Glomerular endothelial cell (primary cell): Measurements from ENCODE around the gene SLC26A1. TPM values are rescaled to one million over a fixed set of nuclear protein-coding genes. Genes with fewer than 3 reads are reported as not detected.

Source experiments
- DNase-seq: peaks from one replicate; pipeline ENCODE4 v3.0.0-alpha.2; 2011; ENCODE audit warnings: low read depth, low spot score; ENCODE audit errors: extremely low read depth
- total RNA-seq: library from RNA; depleted of rRNA; stranded (reverse); fragments of >200 nt; gene quantifications from 2 replicates; pipeline ENCODE4 v1.2.3, GENCODE V29; 2015

Gene SLC26A1, protein sequence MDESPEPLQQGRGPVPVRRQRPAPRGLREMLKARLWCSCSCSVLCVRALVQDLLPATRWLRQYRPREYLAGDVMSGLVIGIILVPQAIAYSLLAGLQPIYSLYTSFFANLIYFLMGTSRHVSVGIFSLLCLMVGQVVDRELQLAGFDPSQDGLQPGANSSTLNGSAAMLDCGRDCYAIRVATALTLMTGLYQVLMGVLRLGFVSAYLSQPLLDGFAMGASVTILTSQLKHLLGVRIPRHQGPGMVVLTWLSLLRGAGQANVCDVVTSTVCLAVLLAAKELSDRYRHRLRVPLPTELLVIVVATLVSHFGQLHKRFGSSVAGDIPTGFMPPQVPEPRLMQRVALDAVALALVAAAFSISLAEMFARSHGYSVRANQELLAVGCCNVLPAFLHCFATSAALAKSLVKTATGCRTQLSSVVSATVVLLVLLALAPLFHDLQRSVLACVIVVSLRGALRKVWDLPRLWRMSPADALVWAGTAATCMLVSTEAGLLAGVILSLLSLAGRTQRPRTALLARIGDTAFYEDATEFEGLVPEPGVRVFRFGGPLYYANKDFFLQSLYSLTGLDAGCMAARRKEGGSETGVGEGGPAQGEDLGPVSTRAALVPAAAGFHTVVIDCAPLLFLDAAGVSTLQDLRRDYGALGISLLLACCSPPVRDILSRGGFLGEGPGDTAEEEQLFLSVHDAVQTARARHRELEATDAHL
- total RNA-seq, result 0.05 and 0.41 TPM in 2 replicates

DNA sequence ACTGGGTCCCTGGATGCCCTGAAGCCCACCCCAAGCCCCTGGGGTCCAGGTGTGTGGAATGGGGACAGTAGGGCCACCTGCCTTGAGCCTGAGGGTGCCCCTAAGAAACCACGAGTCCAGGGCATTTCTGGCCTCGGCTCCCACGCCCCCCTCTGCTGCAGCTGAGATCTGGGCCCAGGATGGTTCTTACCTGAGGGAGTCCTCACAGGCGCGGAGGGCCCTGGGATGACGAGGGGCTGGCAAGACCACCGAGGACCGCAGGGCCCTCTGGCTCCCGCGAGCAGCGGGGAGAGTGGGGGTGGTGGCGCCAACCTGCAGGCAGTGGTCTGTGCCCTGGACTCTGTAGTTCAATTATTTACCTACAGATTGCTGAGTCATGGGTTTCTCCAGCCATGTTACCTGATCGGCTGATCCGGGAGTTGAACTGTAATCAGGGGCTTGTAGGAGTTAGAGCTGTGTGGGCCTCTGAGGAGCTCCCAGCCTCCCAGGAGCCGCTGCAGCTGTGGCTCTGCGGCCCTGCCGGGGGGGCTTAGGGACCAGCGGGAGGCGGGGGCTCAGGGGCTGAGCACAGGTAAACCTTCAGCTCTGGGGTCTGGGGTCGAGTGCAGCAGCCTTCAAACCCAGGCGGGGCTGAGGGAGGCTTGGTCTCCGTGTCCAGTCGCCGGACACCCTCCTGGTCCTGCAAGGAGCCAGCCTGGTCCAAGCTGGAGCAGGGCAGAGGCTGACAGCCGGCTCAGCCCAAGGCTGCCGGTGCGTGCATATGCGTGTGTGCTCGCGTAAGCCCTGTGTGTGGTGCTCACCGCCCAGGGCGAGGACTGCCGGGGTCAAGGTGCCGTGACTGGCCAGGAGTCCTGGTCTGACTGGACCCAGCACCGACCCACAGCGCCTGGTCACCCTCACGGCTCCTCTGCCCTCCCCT, at the start of gene SLC26A1:
SLC26A1 (minus strand) TSS at position 294 of the 919 bp plus-strand sequence. CDS start 1,701 bp downstream, outside the sequence.
- no peak for DNase-seq

DNA sequence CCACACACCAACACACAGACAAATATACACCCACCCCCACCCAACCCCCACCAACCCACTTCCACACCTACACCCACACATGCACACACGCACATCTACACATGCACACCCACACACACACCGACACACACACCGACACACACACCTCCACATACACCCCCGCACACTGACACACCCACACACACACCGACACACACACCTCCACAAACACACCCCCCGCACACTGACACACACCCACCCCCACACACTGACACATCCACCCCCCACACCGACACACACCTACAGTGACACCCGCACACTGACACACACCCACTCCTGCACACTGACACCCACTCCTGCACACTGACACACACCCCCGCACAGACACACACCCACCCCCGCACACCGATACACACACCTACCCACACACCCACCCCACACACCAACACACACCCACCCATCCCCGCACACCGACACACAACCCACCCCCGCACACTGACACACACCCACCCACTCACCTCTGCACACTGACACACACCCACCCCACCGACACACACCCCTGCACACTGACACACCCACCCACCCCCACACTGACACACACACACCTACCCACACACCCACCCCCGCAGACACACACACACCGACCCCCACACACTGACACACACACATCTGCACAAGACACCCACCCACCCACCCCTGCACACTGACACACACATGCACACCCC, 49.3 kb upstream of the SLC26A1 start:
- no peak for DNase-seq

DNA sequence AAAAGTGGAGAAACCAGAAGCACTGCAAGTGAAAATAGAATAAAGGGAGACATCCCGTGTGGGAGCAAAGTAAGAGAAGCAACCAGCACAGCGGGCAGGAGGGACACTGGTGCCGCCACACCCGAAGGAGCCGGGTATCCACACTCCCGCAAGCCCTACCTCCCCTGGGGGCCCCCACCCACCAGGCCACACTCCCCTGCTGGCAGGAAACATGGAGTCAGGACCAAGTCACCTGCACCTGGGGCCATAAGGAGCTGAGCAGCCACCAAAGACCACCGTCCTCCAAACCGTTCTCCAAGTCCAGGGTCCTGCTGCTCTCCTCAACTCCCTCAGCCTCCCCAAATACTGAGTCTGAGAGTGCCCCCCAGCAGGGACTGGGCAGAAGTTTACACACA, 48.7 kb upstream of the SLC26A1 start:
- DNase-seq, result no peak

DNA sequence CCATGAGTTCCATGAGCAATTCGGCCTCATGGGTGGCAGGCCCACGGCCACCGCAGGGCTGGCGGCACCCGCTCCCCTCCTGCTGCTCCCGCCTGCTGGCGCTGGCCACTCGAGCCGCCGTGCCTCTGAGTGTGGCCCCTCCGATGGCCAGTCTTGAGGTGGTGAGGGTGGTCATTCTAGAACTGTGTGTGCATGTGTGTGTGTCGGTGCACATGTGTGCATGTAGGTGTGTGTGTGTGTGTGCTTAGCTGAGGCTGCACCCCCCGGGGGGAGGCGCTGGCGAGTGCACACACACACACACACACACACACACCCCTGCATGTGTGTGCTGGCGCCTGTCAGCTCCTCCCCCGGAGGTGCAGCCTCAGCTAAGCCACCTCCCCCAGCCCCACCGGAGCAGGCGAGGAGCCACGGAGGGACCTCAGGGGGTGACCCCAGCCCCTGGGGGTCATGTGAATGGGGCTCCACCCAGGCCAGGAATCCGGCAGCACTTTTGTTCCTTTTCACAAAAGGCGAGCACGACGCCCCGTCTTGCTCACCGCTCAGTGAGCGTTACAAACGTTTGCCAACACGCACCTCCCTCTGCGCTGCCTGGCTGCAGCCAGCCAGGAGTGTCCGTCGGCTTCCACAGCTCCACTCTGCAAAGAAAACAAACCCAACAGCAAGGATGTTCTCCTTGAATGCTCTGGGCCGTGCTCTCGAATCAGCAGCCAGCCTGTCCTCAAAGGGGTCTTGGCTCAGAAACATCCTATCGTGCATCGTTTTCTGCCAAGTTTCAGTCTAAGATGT, 48.1 kb upstream of the SLC26A1 start:
- no peak for DNase-seq

DNA sequence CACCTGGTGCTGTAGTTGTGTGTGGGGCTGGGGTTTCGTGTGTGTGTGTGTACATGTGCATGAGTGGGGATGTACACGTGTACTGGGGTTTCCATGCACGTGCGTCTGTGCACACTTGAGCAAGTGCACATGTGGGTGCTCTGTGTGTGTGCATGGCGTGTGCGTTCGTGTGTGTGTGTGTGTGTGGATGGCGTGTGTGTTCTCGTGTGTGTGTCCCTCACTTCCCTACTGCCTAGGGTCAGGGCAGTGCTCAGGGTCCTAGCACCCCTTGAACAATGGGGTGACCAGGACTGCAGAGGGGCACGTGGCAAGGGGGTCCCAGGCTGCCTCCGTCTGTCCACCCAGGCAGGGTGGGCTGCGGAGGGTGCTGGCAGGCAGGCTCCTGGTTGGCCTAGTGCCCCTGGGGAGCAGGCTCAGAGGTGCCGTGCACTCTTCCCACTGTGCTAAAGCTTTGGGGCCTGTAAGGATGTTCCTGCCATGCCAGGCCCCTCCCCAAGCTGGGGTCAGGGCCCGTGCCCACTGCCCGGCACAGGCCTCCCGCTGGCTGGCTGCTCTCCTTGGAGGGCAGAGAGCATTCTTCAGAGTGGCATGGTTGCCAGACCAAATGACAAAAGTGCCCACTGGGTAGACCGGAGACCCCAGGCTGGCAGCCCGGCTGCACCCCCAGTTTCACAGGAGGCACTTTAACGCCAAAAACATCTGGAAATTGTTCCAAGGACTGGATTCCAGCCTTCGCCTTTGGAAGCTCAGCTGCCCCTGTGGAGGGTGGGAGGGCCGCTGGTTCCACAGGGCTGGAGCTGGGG, 47.3 kb upstream of the SLC26A1 start:
- no peak for DNase-seq

DNA sequence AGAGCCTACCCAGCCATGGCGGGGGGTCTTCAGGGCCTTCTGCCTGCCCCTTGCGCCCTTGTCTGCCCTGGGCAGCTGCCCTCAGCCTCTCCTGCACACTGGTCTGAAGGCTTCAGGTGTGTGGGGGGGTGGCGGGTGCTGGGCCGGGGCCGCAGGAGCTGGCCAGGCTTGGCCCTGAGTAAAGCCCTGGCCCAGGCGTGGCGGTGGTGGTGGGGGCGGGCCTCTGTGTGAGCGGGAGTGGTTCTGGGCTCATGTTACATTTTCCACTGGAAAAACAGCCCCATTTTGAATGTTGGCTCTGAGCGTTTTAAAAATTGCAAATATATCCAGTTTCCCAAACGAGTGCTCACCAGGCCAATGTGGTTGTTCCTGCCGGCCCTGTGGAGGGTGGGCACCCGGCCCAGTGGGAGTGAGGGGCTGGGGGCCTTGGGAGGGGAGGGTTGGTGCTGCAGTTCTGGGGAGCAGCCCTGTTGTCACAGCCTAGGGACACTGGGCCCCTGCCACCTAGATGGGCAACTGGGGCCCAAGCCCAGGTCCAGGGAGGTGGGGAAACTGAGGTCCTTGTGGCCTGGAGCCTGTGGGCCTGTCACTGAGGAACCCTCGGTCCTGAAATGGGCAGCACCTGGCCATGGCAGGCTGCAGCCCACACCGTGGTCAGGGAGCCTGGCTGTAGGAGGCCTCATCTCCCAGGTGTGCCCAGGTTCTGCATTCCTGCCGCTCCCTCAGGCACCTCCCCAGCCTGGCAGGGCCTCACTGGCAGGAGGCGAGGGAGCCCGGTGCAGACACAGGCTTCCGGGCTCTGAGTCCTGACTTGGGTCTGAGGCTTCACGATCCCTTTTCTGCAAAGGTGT, 46.5 kb upstream of the SLC26A1 start:
- DNase-seq, result no peak

DNA sequence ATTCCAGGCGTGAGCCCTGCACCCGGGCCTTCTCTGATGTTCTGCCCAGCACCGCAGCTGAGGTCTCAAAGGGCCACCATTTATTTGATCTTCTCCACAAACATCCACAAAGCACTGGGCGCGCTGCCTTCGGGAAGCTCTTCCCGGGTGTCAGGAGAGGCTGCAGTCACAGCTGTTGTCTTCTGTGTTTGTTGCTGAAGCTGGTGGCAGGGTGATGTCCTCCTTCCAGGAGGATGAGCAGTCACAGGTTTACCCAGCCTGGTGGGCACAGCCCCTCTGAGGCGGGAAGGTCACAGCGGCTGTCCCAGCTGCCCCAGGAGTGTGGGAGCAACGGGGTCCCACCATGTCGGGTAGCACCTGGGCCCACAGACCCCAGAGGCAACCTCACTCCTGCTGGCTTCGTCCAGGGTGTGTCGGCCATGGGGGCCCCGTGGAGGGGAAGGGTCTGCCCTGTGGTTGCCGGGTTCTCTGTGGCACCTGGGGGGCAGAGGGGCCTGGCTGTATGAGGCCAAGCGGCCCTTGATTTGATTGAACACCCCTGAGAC, 45.8 kb upstream of the SLC26A1 start:
- DNase-seq, result no peak

DNA sequence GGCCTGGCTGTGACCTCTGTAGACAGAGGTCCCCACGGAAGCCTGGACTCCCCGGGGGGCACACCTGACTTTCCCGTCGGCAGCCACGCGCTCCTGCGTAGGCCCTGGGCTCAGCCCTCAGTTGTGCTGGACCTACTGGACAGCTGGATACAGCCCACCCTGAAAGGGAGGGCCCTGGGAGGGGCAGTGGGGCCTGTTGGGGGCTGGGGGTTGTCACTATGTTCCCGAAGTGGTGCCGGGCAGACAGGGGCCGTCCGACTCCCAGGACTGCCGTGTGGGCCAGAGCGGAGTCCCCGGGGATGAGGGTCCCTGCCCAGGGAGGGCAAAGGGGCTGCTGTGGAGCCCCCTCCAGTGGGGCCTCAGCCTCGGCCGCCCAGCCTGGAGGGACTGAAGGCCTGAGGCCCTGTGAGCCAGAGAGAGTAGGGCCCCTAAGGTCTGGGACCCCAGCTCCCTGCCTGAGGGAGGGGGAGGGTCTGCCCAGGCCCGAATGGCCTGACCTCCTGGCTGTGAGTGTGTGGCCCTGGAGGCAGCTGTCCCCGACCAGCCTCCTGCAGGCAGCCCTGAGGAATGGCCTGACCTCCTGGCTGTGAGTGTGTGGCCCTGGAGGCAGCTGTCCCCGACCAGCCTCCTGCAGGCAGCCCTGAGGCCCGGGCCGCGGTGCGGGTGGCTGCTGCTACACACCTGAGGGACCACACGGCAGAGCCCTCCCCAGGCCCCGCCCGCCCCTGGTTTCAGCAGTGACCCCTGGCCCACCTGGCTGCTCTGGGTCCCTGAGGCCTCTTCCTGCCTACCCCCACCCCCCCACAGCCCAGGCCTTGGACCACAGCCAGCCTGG, 44.0 kb upstream of the SLC26A1 start:
- no peak for DNase-seq

DNA sequence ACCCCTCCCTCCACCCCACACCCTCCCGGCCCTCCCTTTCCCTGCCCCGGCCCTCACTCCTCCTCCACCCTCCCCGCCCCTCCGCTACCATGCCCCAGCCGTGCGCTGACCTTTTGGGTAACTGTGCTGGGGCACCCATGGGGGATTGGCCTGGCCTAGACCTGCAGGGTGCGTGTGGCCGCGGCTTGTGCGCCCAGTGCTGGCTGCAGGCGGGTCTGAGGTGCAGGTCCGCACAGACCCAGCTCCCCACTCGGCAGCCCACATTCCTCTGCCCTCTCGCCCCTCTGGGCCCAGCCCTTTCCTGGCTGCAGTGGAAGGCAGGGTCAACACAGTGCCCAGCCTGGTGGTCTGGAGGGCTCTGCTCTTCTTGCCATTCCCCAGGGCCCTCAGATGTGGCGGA, 42.9 kb upstream of the SLC26A1 start:
- no peak for DNase-seq

DNA sequence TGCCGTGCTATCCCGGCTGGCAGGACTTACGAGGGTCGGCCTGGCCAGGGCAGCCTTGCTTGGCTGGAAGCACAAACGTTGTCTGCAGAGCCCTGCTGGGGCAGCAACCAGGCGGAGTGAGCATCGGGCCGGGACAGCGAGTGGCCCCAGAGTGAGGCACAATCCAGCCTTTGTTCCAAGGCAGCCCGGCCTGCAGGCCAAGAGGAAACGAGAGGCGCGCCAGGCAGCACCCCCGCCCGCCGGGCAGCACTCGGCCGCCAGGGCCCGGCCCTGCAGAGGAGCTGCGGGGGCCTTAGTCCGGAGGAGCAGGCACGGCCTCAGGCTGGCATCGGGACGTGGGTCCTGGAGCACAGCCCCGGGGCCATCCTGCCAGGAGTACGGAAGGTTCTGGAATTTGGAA, 42.3 kb upstream of the SLC26A1 start:
- no peak for DNase-seq

DNA sequence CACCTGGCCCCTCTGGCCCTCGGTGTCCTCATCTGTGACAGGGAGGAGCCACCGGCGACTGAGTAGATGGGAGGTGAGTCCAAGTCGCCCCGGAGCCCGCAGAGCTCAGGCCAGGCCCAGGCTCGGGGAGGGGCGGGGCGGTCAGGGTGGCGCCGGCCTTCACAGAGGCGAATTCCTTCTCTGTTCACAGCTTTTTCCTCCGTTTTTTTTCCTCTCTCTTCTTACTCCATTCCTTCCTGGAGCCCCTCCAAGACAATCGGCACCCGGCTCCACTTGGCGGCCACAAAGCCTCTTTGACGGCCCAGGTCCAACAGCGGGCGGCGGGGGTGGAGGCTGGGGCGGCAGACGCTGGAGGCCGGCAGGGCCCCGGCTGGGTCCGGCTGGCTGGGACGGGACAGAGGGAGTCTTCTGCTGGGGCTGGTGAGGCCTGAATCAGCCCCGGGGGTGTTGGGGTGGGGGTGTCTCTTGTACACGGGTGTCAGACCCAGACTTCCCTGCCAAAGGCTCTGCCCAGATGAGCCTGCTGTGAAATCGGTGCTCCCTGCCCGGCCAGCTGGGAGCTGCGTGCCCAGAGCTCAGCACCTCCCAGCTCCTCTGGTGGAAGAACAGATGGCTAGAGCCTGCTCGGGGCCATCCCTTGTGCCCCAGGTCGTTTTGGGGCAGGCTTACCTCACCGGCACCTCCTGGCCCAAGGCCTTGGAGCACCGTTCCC, 40.8 kb upstream of the SLC26A1 start:
- DNase-seq, result no peak

DNA sequence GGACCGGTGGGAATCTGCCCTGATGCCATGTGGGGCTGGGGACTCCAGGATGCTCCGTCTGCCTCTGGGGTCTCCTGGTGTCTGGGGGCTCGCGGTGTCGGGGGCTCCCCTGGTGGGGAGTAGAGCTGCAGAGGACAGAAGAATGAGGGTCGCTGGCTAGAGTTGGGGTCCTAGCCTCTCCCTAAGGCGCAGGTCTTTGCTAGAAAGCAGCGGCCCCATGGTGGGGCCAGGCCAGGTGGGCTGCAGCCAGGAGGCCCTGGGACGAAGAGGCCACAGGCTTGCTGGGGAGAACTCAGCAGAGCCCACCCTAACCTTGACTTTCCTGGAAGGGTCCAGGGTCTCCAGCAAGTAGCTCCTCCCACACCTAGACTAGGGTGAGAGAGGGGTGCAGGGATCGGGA, 39.7 kb upstream of the SLC26A1 start:
- DNase-seq, result no peak

DNA sequence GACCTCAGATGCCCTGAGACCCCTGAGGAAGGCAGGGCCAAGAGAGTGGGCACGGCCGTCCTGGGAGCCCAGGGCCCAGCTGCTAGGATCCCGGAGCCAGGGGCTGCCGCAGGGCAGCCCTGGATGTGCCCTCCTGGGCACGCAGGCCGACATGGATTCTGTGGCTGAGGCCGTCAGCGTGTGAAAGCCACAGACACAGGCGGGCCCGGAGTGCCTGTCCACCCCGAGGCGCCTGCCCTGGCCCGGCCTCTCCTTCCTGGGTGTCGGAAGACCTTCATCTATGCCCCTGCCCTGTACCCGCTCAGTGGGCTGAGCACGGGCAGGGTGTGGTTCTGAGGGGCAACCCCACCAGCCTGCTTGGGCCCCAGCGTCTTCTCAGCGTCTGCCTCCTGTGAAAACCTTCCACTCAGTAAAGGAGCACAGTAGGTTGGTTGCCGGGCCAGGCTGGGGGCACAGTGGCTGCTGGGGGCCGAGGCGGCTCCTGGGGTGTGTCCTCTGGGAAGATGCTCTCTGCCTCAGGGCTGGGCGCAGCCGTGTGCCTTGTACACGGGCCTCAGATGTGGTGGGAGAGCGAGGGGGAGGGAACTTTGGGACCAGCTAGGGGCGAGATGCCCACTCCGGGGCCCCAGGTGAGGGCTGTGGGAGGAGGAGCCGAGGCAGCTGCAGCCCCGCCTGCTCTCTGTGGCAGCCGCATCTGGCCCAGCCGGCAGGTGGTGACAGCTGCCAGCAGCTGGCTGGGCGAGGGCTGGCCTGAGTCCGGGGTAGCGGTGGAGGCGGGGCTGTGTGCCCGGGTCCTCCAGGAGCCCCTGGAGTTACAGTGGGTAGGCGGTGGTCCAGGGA, 39.0 kb upstream of the SLC26A1 start:
- no peak for DNase-seq

DNA sequence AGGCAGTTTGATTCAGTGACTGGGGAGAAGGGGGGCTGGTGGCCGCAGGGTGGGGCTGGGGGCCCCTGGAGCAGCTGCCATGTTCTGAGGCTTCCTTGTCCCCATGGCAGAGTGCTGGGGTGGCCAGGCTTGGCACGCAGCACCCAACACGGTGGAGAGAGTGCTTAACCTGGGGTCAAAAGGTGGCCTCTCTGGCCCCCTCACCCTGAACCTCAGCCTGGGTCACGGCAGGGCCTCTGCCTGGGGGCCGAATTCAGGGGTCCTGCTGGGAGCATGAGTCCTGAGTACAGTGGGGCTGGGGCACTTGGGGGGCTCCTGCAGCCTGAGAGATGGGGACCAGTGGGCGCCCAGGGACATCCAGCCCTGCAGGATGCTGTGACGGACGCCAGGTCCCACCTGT, 38.1 kb upstream of the SLC26A1 start:
- no peak for DNase-seq

DNA sequence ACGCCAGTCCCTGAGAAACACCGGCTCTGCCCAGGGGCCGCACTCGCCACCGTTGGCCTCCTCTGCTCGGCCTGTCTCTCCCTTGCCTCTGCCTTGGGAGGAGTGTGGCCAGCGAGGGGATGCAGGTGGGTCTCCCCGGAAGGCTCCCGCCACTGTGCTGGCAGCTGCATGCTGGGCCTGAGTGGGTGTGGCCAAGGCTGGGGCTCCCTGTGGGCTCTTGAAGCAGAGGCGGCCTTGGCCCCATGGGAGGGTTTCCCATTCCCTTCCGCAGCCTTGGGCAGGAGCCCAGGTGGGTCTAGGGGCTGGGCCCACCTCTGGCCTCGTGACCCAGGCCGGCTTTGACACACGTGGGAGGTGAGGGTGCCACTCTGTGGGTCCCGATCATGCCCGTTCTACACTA, 37.4 kb upstream of the SLC26A1 start:
- no peak for DNase-seq
